ENCODE measurements around the gene COL23A1.

The COL23A1 gene

GRCh38 chr5:178436326-178436940, 153.8 kb downstream of the COL23A1 start:
- H3K56ac ChIP-seq (ENCODE audit: low read length), result no peak overlapping the region
- no peak overlapping the region for H3K27ac ChIP-seq (ENCODE audit: low read depth, low read length)
- no peak overlapping the region for H2BK120ac ChIP-seq (ENCODE audit: low read depth, low read length)
- H3K18ac ChIP-seq (ENCODE audit: low read length), result no peak overlapping the region
- no peaks in the 10 kb centered on the region for H3K4me1 ChIP-seq (ENCODE audit: control insufficient read depth, low read depth, low read length)
- H3K79me1 ChIP-seq (ENCODE audit: low read length), result no peaks in the 10 kb centered on the region
- no peak overlapping the region for H4K5ac ChIP-seq (ENCODE audit: low read length)
- H3K79me2 ChIP-seq (ENCODE audit: control insufficient read depth, insufficient read depth, low read length), result no peaks in the 10 kb centered on the region
- no peak overlapping the region for H2BK15ac ChIP-seq (replicated peaks; ENCODE audit: low read depth)
- H4K8ac ChIP-seq (ENCODE audit: low read depth, low read length), result no peak overlapping the region
- H3K4me2 ChIP-seq (ENCODE audit: low read length), result no peak overlapping the region
- H3K4me3 ChIP-seq (ENCODE audit: low read length), result no peak overlapping the region
- no peak overlapping the region for H3K9ac ChIP-seq (ENCODE audit: low read length)
- no peak overlapping the region for H2AK5ac ChIP-seq (ENCODE audit: low read length)
- H2BK5ac ChIP-seq (ENCODE audit: low read length), result no peak overlapping the region
- no peak overlapping the region for H3K4ac ChIP-seq (ENCODE audit: low read depth, low read length)
- no peaks in the 10 kb centered on the region for H3K27me3 ChIP-seq (ENCODE audit: insufficient read depth, low read length, poor library complexity)
- WGBS (ENCODE audit: extremely low coverage, insufficient coverage, low lambda C conversion rate), result no CpG with 5 or more reads among the region's 13 CpGs
- H3K36me3 ChIP-seq (ENCODE audit: control insufficient read depth, insufficient read depth, low read length), result no peaks in the 10 kb centered on the region
- DNase-seq, result no peak
- H3K23ac ChIP-seq (ENCODE audit: low read length), result no peak overlapping the region

GRCh38 chr5:178435321-178436238, 154.6 kb downstream of the COL23A1 start:
- Histone ChIP-seq H3K4ac (ENCODE audit: low read depth, low read length) (no peak overlapping the region), H3K27ac (ENCODE audit: low read depth, low read length) (no peak overlapping the region), H3K79me1 (ENCODE audit: low read length) (no peaks in the 10 kb centered on the region)

GRCh38 chr5:178434851-178435250, 155.3 kb downstream of the COL23A1 start:
- no CpG with 5 or more reads among the region's 17 CpGs for WGBS (ENCODE audit: extremely low coverage, insufficient coverage, low lambda C conversion rate)
- Histone ChIP-seq H4K5ac (ENCODE audit: low read length) (no peak overlapping the region), H3K4me3 (ENCODE audit: low read length) (no peak overlapping the region)

More at GRCh38 chr5:178435321-178436238, 154.6 kb downstream of the COL23A1 start:
- no peak overlapping the region for H2BK15ac ChIP-seq (replicated peaks; ENCODE audit: low read depth)
- WGBS (ENCODE audit: extremely low coverage, insufficient coverage, low lambda C conversion rate), result no CpG with 5 or more reads among the region's 22 CpGs
- no peak overlapping the region for H3K4me2 ChIP-seq (ENCODE audit: low read length)
- no peak for DNase-seq
- H3K27me3 ChIP-seq (ENCODE audit: insufficient read depth, low read length, poor library complexity), result no peaks in the 10 kb centered on the region
- no peak overlapping the region for H3K23ac ChIP-seq (ENCODE audit: low read length)
- H3K79me2 ChIP-seq (ENCODE audit: control insufficient read depth, insufficient read depth, low read length), result no peaks in the 10 kb centered on the region
- H3K56ac ChIP-seq (ENCODE audit: low read length), result no peak overlapping the region
- H3K4me3 ChIP-seq (ENCODE audit: low read length), result no peak overlapping the region
- H2BK120ac ChIP-seq (ENCODE audit: low read depth, low read length), result no peak overlapping the region
- H3K36me3 ChIP-seq (ENCODE audit: control insufficient read depth, insufficient read depth, low read length), result no peaks in the 10 kb centered on the region
- H2AK5ac ChIP-seq (ENCODE audit: low read length), result no peak overlapping the region
- H4K5ac ChIP-seq (ENCODE audit: low read length), result no peak overlapping the region
- no peak overlapping the region for H3K18ac ChIP-seq (ENCODE audit: low read length)
- H3K4me1 ChIP-seq (ENCODE audit: control insufficient read depth, low read depth, low read length), result no peaks in the 10 kb centered on the region
- H3K9ac ChIP-seq (ENCODE audit: low read length), result no peak overlapping the region
- no peak overlapping the region for H2BK5ac ChIP-seq (ENCODE audit: low read length)
- H4K8ac ChIP-seq (ENCODE audit: low read depth, low read length), result no peak overlapping the region

GRCh38 chr5:178434016-178434761, 156.0 kb downstream of the COL23A1 start:
- Histone ChIP-seq H3K27ac (ENCODE audit: low read depth, low read length) (no peak overlapping the region), H3K4me1 (ENCODE audit: control insufficient read depth, low read depth, low read length) (no peaks in the 10 kb centered on the region), H3K18ac (ENCODE audit: low read length) (no peak overlapping the region), H3K36me3 (ENCODE audit: control insufficient read depth, insufficient read depth, low read length) (no peaks in the 10 kb centered on the region), H2BK120ac (ENCODE audit: low read depth, low read length) (no peak overlapping the region), H2AK5ac (ENCODE audit: low read length) (no peak overlapping the region), H3K56ac (ENCODE audit: low read length) (no peak overlapping the region), H3K4me2 (ENCODE audit: low read length) (no peak overlapping the region), H4K8ac (ENCODE audit: low read depth, low read length) (no peak overlapping the region), H3K27me3 (ENCODE audit: insufficient read depth, low read length, poor library complexity) (no peaks in the 10 kb centered on the region), H2BK15ac (replicated peaks; ENCODE audit: low read depth) (no peak overlapping the region), H3K23ac (ENCODE audit: low read length) (no peak overlapping the region), H3K4me3 (ENCODE audit: low read length) (no peak overlapping the region), H3K79me1 (ENCODE audit: low read length) (peaks cover 2% of the 10 kb centered on the region), H3K9ac (ENCODE audit: low read length) (no peak overlapping the region), H3K79me2 (ENCODE audit: control insufficient read depth, insufficient read depth, low read length) (no peaks in the 10 kb centered on the region), H2BK5ac (ENCODE audit: low read length) (no peak overlapping the region), H3K4ac (ENCODE audit: low read depth, low read length) (no peak overlapping the region), H4K5ac (ENCODE audit: low read length) (no peak overlapping the region)
- no CpG with 5 or more reads among the region's 13 CpGs for WGBS (ENCODE audit: extremely low coverage, insufficient coverage, low lambda C conversion rate)
- no peak for DNase-seq

More at GRCh38 chr5:178434851-178435250, 155.3 kb downstream of the COL23A1 start:
- Histone ChIP-seq H3K79me1 (ENCODE audit: low read length) (no peaks in the 10 kb centered on the region), H3K56ac (ENCODE audit: low read length) (no peak overlapping the region), H3K36me3 (ENCODE audit: control insufficient read depth, insufficient read depth, low read length) (no peaks in the 10 kb centered on the region), H2BK120ac (ENCODE audit: low read depth, low read length) (no peak overlapping the region), H3K27ac (ENCODE audit: low read depth, low read length) (no peak overlapping the region), H2BK15ac (replicated peaks; ENCODE audit: low read depth) (no peak overlapping the region), H3K27me3 (ENCODE audit: insufficient read depth, low read length, poor library complexity) (no peaks in the 10 kb centered on the region), H2AK5ac (ENCODE audit: low read length) (no peak overlapping the region), H2BK5ac (ENCODE audit: low read length) (no peak overlapping the region), H3K79me2 (ENCODE audit: control insufficient read depth, insufficient read depth, low read length) (no peaks in the 10 kb centered on the region), H3K23ac (ENCODE audit: low read length) (no peak overlapping the region), H3K18ac (ENCODE audit: low read length) (no peak overlapping the region), H3K9ac (ENCODE audit: low read length) (no peak overlapping the region), H3K4ac (ENCODE audit: low read depth, low read length) (no peak overlapping the region), H4K8ac (ENCODE audit: low read depth, low read length) (no peak overlapping the region), H3K4me1 (ENCODE audit: control insufficient read depth, low read depth, low read length) (no peaks in the 10 kb centered on the region), H3K4me2 (ENCODE audit: low read length) (no peak overlapping the region)
- DNase-seq, result no peak

DNA sequence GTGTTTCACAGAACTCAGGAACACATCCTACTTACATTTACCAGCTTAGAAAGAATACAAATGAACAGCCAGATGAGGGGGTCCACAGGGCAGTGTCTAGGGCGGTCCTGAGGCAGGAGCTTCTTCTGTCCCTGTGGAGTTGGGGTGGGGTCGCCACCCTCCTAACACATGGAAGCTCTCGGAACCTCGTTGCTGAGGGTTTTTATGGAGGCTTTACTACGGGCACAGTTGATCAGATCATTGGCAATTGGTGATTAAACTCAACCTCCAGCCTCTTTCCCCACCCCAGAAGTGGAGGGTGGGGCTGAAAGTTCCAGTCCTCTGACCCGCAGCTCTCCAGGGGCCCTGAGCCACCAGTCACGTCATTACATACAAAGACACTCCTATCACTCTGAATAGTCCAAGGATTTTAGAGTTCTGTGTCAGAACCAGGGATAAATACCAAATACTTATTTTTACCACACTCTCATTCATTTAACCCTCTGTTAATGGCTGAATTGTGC, 156.9 kb downstream of the COL23A1 start:
- H4K5ac ChIP-seq (ENCODE audit: low read length), result no peak overlapping the region
- H3K9ac ChIP-seq (ENCODE audit: low read length), result no peak overlapping the region
- DNase-seq, result no peak
- no peak overlapping the region for H3K27ac ChIP-seq (ENCODE audit: low read depth, low read length)
- no peak overlapping the region for H2BK15ac ChIP-seq (replicated peaks; ENCODE audit: low read depth)
- H3K4me2 ChIP-seq (ENCODE audit: low read length), result no peak overlapping the region
- H3K27me3 ChIP-seq (ENCODE audit: insufficient read depth, low read length, poor library complexity), result no peaks in the 10 kb centered on the region
- no peak overlapping the region for H2BK120ac ChIP-seq (ENCODE audit: low read depth, low read length)
- no peak overlapping the region for H4K8ac ChIP-seq (ENCODE audit: low read depth, low read length)
- H3K4me1 ChIP-seq (ENCODE audit: control insufficient read depth, low read depth, low read length), result peaks cover 3% of the 10 kb centered on the region
- WGBS (ENCODE audit: extremely low coverage, insufficient coverage, low lambda C conversion rate), result no CpG with 5 or more reads among the region's 7 CpGs
- no peak overlapping the region for H3K56ac ChIP-seq (ENCODE audit: low read length)
- no peak overlapping the region for H3K23ac ChIP-seq (ENCODE audit: low read length)
- no peak overlapping the region for H2AK5ac ChIP-seq (ENCODE audit: low read length)
- no peak overlapping the region for H3K4ac ChIP-seq (ENCODE audit: low read depth, low read length)
- H3K79me2 ChIP-seq (ENCODE audit: control insufficient read depth, insufficient read depth, low read length), result no peaks in the 10 kb centered on the region
- H3K36me3 ChIP-seq (ENCODE audit: control insufficient read depth, insufficient read depth, low read length), result no peaks in the 10 kb centered on the region
- peaks cover 2% of the 10 kb centered on the region for H3K79me1 ChIP-seq (ENCODE audit: low read length)
- H2BK5ac ChIP-seq (ENCODE audit: low read length), result no peak overlapping the region
- H3K4me3 ChIP-seq (ENCODE audit: low read length), result no peak overlapping the region
- H3K18ac ChIP-seq (ENCODE audit: low read length), result no peak overlapping the region

Measured in mesendoderm (in vitro differentiated cells).